Vagina (tissue), 2 donors: ENCODE results near the gene TMEM184B.

ENCODE experiments used
- CTCF ChIP-seq, 3 experiments: fragments of 450-650 bp in 2 of 3; fragments of 200-600 bp in 1 of 3; sonication (generic) in 1 of 3; IDR thresholded peaks; one replicate each; pipeline ENCODE4 v1.5.1; 2017 to 2019; ENCODE audit warnings: antibody characterized with exemption in 3 of 3, mild to moderate bottlenecking in 2 of 3, moderate library complexity in 2 of 3
- POLR2AphosphoS5 ChIP-seq, 2 donors: sonication (generic); formaldehyde crosslinking; IDR thresholded peaks; one replicate each; pipeline ENCODE4 v1.9.0; 2017; ENCODE audit warnings: antibody characterized with exemption in 2 of 2, mild to moderate bottlenecking in 2 of 2, low read depth in 1 of 2; ENCODE audit not compliant: insufficient read depth in 1 of 2

- no peak for TF ChIP-seq CTCF (IDR thresholded peaks at IDR 0.05)
- no peak for TF ChIP-seq POLR2AphosphoS5 (IDR thresholded peaks at IDR 0.05; ENCODE audit: insufficient read depth in 1 of 2, low read depth in 1 of 2)
Measured at GRCh38 chr22:38303974-38304373, 31.2 kb upstream of the TMEM184B start.
